Muscle of back (tissue), 13 donors: ENCODE measurements around the gene HHATL. TPM values are rescaled to one million over a fixed set of nuclear protein-coding genes. Genes with fewer than 3 reads are reported as not detected.

ENCODE experiments used
- DNase-seq, 3 donors: peaks; one replicate each; pipeline versions ENCODE4 v3.0.0 to v3.0.0-alpha.2; 2013
- long read RNA-seq, 9 donors: transcript quantifications; one replicate each; lab custom pipeline, GENCODE V29; 2026
- polyA plus RNA-seq, 10 donors: library from polyadenylated mRNA; unstranded; fragments of 120-200 nt; gene quantifications; one replicate each; pipeline ENCODE4 v1.2.1, GENCODE V29; 2013; ENCODE audit not compliant: insufficient read length in 10 of 10

Gene HHATL
- polyA plus RNA-seq = 10 to 100 TPM; 20.7 to 85.0 (median 48.6) TPM
- long read RNA-seq, donor 1, partial matches to known transcripts = 0 of 6 reads
- long read RNA-seq, donor 1, other reads (novel, unspliced or antisense) = 0 of 6 reads
- long read RNA-seq, donor 2, transcript HHATL-205 (12 exons, 1,865 nt) = major isoform, 6 of 8 reads
- long read RNA-seq, donor 2, partial matches to known transcripts = 0 of 8 reads
- long read RNA-seq, donor 2, other reads (novel, unspliced or antisense) = 0 of 8 reads
- long read RNA-seq, donor 3 = 0 reads
- long read RNA-seq, donor 4, partial matches to known transcripts = 0 of 4 reads
- long read RNA-seq, donor 4, other reads (novel, unspliced or antisense) = 0 of 4 reads
- long read RNA-seq, donor 5, partial matches to known transcripts = 0 of 6 reads
- long read RNA-seq, donor 5, other reads (novel, unspliced or antisense) = 0 of 6 reads
- long read RNA-seq, donor 6, partial matches to known transcripts = 0 of 4 reads
- long read RNA-seq, donor 6, other reads (novel, unspliced or antisense) = 0 of 4 reads
- long read RNA-seq, donor 7, partial matches to known transcripts = 0 of 3 reads
- long read RNA-seq, donor 7, other reads (novel, unspliced or antisense) = 0 of 3 reads
- long read RNA-seq, donor 8, partial matches to known transcripts = 0 of 1 reads
- long read RNA-seq, donor 8, other reads (novel, unspliced or antisense) = 0 of 1 reads
- long read RNA-seq, donor 9, partial matches to known transcripts = 0 of 2 reads
- long read RNA-seq, donor 9, other reads (novel, unspliced or antisense) = 0 of 2 reads

- peak; percentile 42 to 53 (median 44) for DNase-seq
Measured at GRCh38 chr3:42702066-42702951, at the start of gene HHATL. Gene HHATL (minus strand): TSS chr3:42702798. CDS start chr3:42700826, 1,972 bp downstream.

- DNase-seq = no peak
Measured at GRCh38 chr3:42751609-42752008, 49.0 kb upstream of the HHATL start.

GRCh38 chr3:42750834-42751233 is 48.2 kb upstream of the HHATL start:
- no peak for DNase-seq

GRCh38 chr3:42749753-42750231 is 47.2 kb upstream of the HHATL start:
- DNase-seq = peak in 1 of 3 donors; percentile 40

- DNase-seq = no peak
Measured at GRCh38 chr3:42749025-42749752, 46.6 kb upstream of the HHATL start.

GRCh38 chr3:42747581-42747980 is 45.0 kb upstream of the HHATL start:
- DNase-seq = no peak

- peak in 1 of 3 donors; percentile 37 for DNase-seq
Measured at GRCh38 chr3:42746455-42747450, 44.2 kb upstream of the HHATL start.

- DNase-seq = no peak
Measured at GRCh38 chr3:42745776-42746454, 43.3 kb upstream of the HHATL start.

GRCh38 chr3:42745291-42745745 is 42.7 kb upstream of the HHATL start:
- DNase-seq = no peak

- DNase-seq = no peak
Measured at GRCh38 chr3:42743204-42743995, 40.8 kb upstream of the HHATL start.

GRCh38 chr3:42742688-42743087 is 40.1 kb upstream of the HHATL start:
- no peak for DNase-seq

GRCh38 chr3:42742259-42742658 is 39.7 kb upstream of the HHATL start:
- DNase-seq = no peak

- no peak for DNase-seq
Measured at GRCh38 chr3:42741796-42742195, 39.2 kb upstream of the HHATL start.

GRCh38 chr3:42739401-42740158 is 37.0 kb upstream of the HHATL start:
- peak; percentile 26 to 54 (median 35) for DNase-seq

GRCh38 chr3:42736531-42736930 is 33.9 kb upstream of the HHATL start:
- no peak for DNase-seq

- DNase-seq = no peak
Measured at GRCh38 chr3:42736081-42736480, 33.5 kb upstream of the HHATL start.

- DNase-seq = no peak
Measured at GRCh38 chr3:42735615-42736014, 33.0 kb upstream of the HHATL start.
